Neural cell (in vitro differentiated cells): Measurements from ENCODE around the gene USP13.
"Not testable (repeated sequence)": the region's sequence is repeated elsewhere in the genome, so short reads cannot be mapped to it uniquely, and the experiment has no call there.

Experiments used
- EP300 ChIP-seq: fragments of 450-650 bp; conservative IDR thresholded peaks from 2 replicates; pipeline ENCODE4 v1.6.1; 2014; ENCODE audit warnings: antibody characterized with exemption, mild to moderate bottlenecking, moderate library complexity; ENCODE audit not compliant: poor library complexity, severe bottlenecking
- MXI1 ChIP-seq: fragments of 450-650 bp; conservative IDR thresholded peaks from 2 replicates; pipeline ENCODE4 v1.6.1; 2014; ENCODE audit warnings: antibody characterized with exemption, mild to moderate bottlenecking; ENCODE audit not compliant: poor library complexity, severe bottlenecking
- TF ChIP-seq, protein P1 (sequence below): fragments of 450-650 bp; IDR thresholded peaks from 2 replicates; pipeline ENCODE4 v1.5.1; 2014; ENCODE audit warnings: antibody characterized with exemption, mild to moderate bottlenecking, moderate library complexity; ENCODE audit not compliant: poor library complexity, severe bottlenecking

DNA sequence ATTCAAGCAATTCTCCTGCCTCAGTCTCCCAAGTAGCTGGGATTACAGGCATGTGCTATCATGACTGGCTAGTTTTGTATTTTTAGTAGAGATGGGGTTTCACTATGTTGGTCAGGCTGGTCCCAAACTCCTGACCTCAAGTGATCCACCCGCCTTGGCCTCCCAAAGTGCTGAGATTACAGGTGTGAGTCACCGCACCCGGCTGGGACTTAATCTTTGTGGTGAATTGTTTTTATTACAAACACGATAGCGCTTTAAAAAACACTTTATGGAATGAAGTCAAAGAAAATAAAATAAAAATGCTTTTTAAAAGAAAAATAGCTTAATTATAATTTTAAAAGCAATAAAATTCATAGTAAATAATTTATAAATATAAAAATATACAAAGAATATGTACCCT lies 130.0 kb downstream of the USP13 start:
- TF ChIP-seq, protein P1, sequence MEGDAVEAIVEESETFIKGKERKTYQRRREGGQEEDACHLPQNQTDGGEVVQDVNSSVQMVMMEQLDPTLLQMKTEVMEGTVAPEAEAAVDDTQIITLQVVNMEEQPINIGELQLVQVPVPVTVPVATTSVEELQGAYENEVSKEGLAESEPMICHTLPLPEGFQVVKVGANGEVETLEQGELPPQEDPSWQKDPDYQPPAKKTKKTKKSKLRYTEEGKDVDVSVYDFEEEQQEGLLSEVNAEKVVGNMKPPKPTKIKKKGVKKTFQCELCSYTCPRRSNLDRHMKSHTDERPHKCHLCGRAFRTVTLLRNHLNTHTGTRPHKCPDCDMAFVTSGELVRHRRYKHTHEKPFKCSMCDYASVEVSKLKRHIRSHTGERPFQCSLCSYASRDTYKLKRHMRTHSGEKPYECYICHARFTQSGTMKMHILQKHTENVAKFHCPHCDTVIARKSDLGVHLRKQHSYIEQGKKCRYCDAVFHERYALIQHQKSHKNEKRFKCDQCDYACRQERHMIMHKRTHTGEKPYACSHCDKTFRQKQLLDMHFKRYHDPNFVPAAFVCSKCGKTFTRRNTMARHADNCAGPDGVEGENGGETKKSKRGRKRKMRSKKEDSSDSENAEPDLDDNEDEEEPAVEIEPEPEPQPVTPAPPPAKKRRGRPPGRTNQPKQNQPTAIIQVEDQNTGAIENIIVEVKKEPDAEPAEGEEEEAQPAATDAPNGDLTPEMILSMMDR, result not testable (repeated sequence)
- TF ChIP-seq MXI1, EP300: not testable (repeated sequence)
